Activated naive CD4-positive, alpha-beta T cell treated with Interleukin-2 at 50 U/mL for 16 hours (primary cell): Measurements from ENCODE around the gene LRFN5.
"Not testable (repeated sequence)": the region's sequence is repeated elsewhere in the genome, so short reads cannot be mapped to it uniquely, and the experiment has no call there.

Source experiments
- DNase-seq: peaks from one replicate; pipeline ENCODE4 v3.0.0-alpha.2; 2020

Gene LRFN5

DNA sequence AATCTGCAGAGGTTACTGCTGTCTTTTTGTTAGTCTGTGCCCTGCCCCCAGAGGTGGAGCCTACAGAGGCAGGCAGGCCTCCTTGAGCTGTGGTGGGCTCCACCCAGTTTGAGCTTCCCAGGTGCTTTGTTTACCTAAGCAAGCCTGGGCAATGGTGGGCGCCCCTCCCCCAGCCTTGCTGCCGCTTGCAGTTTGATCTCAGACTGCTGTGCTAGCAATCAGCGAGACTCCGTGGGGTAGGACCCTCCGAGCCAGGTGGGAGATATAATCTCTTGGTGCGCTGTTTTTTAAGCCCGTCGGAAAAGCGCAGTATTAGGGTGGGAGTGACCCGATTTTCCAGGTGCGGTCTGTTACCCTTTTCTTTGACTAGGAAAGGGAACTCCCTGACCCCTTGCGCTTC, 304.5 kb downstream of the LRFN5 start:
- DNase-seq, result not testable (repeated sequence)

DNA sequence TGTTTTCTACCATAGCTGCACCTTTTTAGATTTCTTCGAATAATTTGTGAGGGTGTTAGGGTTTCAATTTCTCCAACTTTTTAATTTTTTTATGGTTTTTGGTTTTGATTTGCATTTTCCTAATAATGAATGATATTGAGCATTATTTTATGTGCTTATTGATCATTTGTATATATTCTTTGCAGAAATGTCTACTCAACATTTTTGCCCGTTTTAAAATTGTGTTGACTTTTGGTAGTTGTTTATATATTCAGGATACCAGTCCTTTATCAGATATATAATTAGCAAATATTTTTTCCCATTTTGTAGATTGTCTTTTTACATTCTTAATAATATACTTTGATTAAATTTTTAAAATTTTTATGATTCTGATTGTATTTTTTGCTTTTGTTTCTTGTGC, 306.7 kb downstream of the LRFN5 start:
- no peak for DNase-seq

DNA sequence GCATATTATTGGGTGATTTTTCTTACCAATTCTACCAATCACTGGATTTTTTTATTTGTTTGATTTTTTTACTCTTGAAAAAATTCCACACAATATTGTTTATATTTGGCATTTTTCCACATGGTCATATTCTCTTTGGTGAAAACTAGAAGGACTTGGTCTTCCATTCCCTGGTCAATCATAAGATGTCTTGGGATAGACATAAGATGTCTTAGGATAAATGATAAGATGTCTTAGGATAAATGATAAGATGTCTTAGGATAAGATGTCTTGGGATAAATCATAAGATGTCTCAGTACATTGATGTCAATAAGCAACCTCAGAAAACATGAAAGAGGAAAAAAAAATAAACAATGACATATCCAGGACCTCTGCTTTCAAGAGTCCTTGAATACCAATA, 309.1 kb downstream of the LRFN5 start:
- DNase-seq, result no peak

DNA sequence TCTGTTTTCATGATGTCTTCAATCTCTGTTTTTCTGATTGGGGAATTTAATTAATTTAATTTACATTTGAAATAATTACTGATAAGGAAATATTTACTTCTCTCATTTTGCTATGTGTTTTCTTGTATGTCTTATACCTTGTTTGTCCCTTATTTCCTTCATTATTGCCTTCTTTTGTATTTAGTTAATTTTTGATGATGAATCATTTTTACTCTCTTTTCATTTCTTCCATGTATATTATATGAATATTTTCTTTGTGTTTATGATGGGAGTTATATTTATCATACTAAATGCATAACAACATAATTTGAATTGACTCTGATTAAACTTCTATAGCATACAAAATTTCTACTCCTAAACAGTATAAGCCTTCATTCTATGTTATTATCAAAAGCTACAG, 309.6 kb downstream of the LRFN5 start:
- no peak for DNase-seq

DNA sequence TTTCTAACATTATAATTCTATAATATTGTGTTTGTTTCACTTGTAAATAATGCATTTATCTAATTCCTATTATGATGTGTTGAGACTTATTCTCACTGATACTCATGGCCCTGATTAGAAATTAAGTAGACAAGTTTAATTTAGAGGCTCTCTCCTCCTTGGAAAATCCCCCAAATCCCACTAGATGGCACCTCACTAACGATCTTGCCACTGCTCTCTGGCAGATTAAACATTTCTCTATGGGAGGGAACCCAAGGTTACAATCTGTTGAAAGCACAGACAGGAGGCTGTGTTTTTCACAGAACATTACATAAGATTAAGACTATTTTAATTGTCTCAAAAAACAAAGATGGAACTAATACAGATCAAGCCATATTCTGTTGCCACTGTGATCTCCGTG, 318.7 kb downstream of the LRFN5 start:
- no peak for DNase-seq

DNA sequence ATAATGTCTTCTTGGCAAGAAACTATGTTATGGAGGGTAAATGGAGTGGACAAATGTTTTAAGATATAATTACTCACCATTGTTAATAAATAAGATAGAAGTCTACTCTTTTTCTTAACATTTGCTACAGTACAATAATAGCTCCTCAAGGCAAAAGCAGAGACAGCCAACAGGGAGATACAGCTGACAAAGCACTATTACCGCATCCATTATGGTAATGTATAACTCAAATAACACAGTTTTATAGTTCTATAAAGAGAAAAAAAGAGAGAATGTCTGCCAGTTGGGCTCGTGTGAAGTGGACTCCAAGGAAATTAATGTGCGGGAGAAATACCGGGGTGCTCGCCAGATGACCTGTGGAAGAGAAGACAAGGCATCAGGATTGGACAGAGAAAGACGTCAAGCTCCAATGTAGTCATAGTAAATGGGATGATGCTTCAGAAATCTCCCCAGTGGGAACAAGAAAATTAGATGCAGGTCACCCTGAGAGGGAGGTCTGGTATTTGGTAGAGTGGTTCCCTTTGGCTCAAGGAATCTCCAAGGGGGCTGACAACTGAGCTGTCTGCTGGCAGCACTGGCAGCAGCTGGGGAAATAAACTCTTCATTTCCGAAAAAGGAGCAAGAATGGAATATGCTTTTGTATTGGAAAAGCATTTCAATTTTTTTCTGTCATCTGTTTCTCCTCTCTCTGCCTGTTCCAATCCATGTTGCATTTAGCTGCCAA, 343.9 kb downstream of the LRFN5 start:
- no peak for DNase-seq
